HepG2 (cell line): ENCODE measurements around the gene ZFAND2B. TPM values are rescaled to one million over a fixed set of nuclear protein-coding genes. Genes with fewer than 3 reads are reported as not detected.
"Not testable (repeated sequence)": the region's sequence is repeated elsewhere in the genome, so short reads cannot be mapped to it uniquely, and the experiment has no call there.

ENCODE experiments used
- ARID4A ChIP-seq: sonication (generic); formaldehyde crosslinking; IDR thresholded peaks from 2 replicates; pipeline ENCODE4 v1.5.0; 2020; ENCODE audit warnings: mild to moderate bottlenecking, missing genetic modification reagents, borderline replicate concordance
- ARID5B ChIP-seq: IDR thresholded peaks from 2 replicates; pipeline ENCODE4 v1.4.0; 2020; ENCODE audit warnings: mild to moderate bottlenecking, missing genetic modification reagents
- FOXK2 ChIP-seq: fragments of 450-650 bp; IDR thresholded peaks from 2 replicates; pipeline ENCODE4 v1.6.1; 2016
- FOXP1 ChIP-seq, 2 experiments: fragments of 450-650 bp in 1 of 2; IDR thresholded peaks; 2 replicates each; pipeline ENCODE4 v1.6.1; 2017 to 2018; ENCODE audit warnings: antibody characterized with exemption in 1 of 2
- HOMEZ ChIP-seq: IDR thresholded peaks from 2 replicates; pipeline ENCODE4 v1.6.1; 2016; ENCODE audit warnings: low read depth
- HOXA3 ChIP-seq: sonication (generic); formaldehyde crosslinking; IDR thresholded peaks from 2 replicates; pipeline ENCODE4 v1.5.0; 2020; ENCODE audit warnings: missing genetic modification reagents
- LCORL ChIP-seq, 2 experiments: fragments of 450-650 bp in 1 of 2; sonication (generic) in 1 of 2; formaldehyde crosslinking in 1 of 2; IDR thresholded peaks; 2 replicates each; pipeline versions ENCODE4 v1.5.0 to v1.6.1; 2017 to 2020; ENCODE audit warnings: antibody characterized with exemption in 1 of 2, missing genetic modification reagents in 1 of 2
- NONO ChIP-seq, 2 experiments: fragments of 450-650 bp in 1 of 2; sonication (generic) in 1 of 2; formaldehyde crosslinking in 1 of 2; IDR thresholded peaks in 1 of 2; conservative IDR thresholded peaks in 1 of 2; 2 replicates each; pipeline versions ENCODE4 v1.6.1 to v1.8.0; 2017 to 2022; ENCODE audit warnings: mild to moderate bottlenecking in 1 of 2, missing genetic modification reagents in 1 of 2, moderate library complexity in 1 of 2
- TAF1 ChIP-seq: sonication (generic); formaldehyde crosslinking; IDR thresholded peaks from 2 replicates; pipeline ENCODE4 v1.4.0; 2020; ENCODE audit warnings: missing genetic modification reagents
- ZNF574 ChIP-seq: sonication (generic); formaldehyde crosslinking; IDR thresholded peaks from 2 replicates; pipeline ENCODE4 v1.4.0; 2020; ENCODE audit warnings: missing genetic modification reagents
- ZNF704 ChIP-seq: sonication (generic); formaldehyde crosslinking; IDR thresholded peaks from 2 replicates; pipeline ENCODE4 v1.8.1; 2023; ENCODE audit warnings: mild to moderate bottlenecking, inconsistent platforms, moderate library complexity, missing genetic modification reagents, borderline replicate concordance
- ZNF772 ChIP-seq: sonication (generic); formaldehyde crosslinking; IDR thresholded peaks from 2 replicates; pipeline ENCODE4 v1.5.0; 2020; ENCODE audit warnings: mild to moderate bottlenecking, missing genetic modification reagents
- polyA plus RNA-seq, 8 experiments: library from polyadenylated mRNA; depleted of rRNA in 3 of 8; stranded (reverse) in 7 of 8; unstranded in 1 of 8; fragments of >200 nt; fragmentation: Illumina TruSeq in 4 of 8; extraction: Trizol in 4 of 8; gene quantifications; 2 replicates each; pipeline versions ENCODE4 v1.2.1 to v1.2.3, GENCODE V29; 2011 to 2016; ENCODE audit warnings: low read depth in 4 of 8, missing spikeins in 1 of 8, mixed read lengths in 1 of 8; ENCODE audit not compliant: insufficient read depth in 1 of 8
- total RNA-seq, 5 experiments: library from RNA; depleted of rRNA; stranded (reverse); fragments of >200 nt; fragmentation: Illumina TruSeq; extraction: Trizol; gene quantifications; 2 replicates each; pipeline ENCODE4 v1.2.3, GENCODE V29; 2016; ENCODE audit warnings: low read depth in 1 of 5

ZFAND2B gene
- total and polyA plus RNA-seq, 2 of the 13 experiments (the other 11 are each of a cell fraction or from before 2014, with no cell fraction given): 53.3 to 115 TPM

GRCh38 chr2:219200502-219201326, 5.9 kb upstream of the ZFAND2B start (continued):
- TF ChIP-seq ZNF574 (CRISPR knock-in tag): peak; percentile 48
- 0 out of 2 replicates have a peak, but pooled peaks have one; percentile 14 for TF ChIP-seq ZNF772
- not testable (repeated sequence) for TF ChIP-seq NONO, LCORL (IDR thresholded peaks at IDR 0.05)
- TF ChIP-seq NONO (CRISPR knock-in tag; conservative IDR thresholded peaks at IDR 0.05): peak; percentile 26
- TF ChIP-seq HOMEZ: peak; percentile 77; the same call in 1 of the 2 replicates
- TF ChIP-seq ZNF704 (CRISPR knock-in tag): 0 out of 2 replicates have a peak, but pooled peaks have one; percentile 31
- peak; percentile 48 for TF ChIP-seq ARID5B (CRISPR knock-in tag)
- peak; percentile 29; the same call in 1 of the 2 replicates for TF ChIP-seq LCORL (CRISPR knock-in tag; IDR thresholded peaks at IDR 0.05)
- peak; percentile 41 for TF ChIP-seq HOXA3 (CRISPR knock-in tag)
- TF ChIP-seq FOXP1 (IDR thresholded peaks at IDR 0.05): peak; percentile 68; the same call in 1 of the 2 replicates
- TF ChIP-seq FOXP1 (CRISPR knock-in tag; IDR thresholded peaks at IDR 0.05): 0 out of 2 replicates have a peak, but pooled peaks have one; percentile 10
- TF ChIP-seq FOXK2: peak; percentile 70
- peak; percentile 4; the same call in 1 of the 2 replicates for TF ChIP-seq TAF1 (CRISPR knock-in tag)
- peak; percentile 37; the same call in 1 of the 2 replicates for TF ChIP-seq ARID4A
